Parathyroid adenoma (tissue), 2 donors: Measurements from ENCODE around the gene KCNQ1.

Source experiments
- H2AFZ ChIP-seq: fragments of 300-600 bp; sonication (generic); one replicate; pipeline ENCODE4 v1.7.0; 2017; ENCODE audit warnings: antibody characterized with exemption, mild to moderate bottlenecking
- H3K27ac ChIP-seq: fragments of 300-600 bp; sonication (generic); one replicate; pipeline ENCODE4 v1.7.0; 2017
- H3K27me3 ChIP-seq: fragments of 300-600 bp; sonication (generic); one replicate; pipeline ENCODE4 v1.7.0; 2017; ENCODE audit warnings: low read length; ENCODE audit not compliant: control insufficient read depth, insufficient read depth
- H3K36me3 ChIP-seq: fragments of 300-600 bp; sonication (generic); one replicate; pipeline ENCODE4 v1.7.0; 2017; ENCODE audit warnings: low read length; ENCODE audit not compliant: control insufficient read depth, insufficient read depth
- H3K4me1 ChIP-seq: fragments of 300-600 bp; sonication (generic); one replicate; pipeline ENCODE4 v1.7.0; 2017; ENCODE audit warnings: control low read depth
- H3K4me2 ChIP-seq: fragments of 300-600 bp; sonication (generic); one replicate; pipeline ENCODE4 v1.7.0; 2017; ENCODE audit warnings: low read length
- H3K4me3 ChIP-seq: fragments of 300-600 bp; sonication (generic); one replicate; pipeline ENCODE4 v1.7.0; 2017; ENCODE audit warnings: low read depth, low read length
- H3K79me2 ChIP-seq: fragments of 300-600 bp; sonication (generic); one replicate; pipeline ENCODE4 v1.7.0; 2017; ENCODE audit warnings: control low read depth
- H3K9ac ChIP-seq: fragments of 300-600 bp; sonication (generic); one replicate; pipeline ENCODE4 v1.7.0; 2017; ENCODE audit warnings: mild to moderate bottlenecking
- H3K9me3 ChIP-seq: fragments of 300-600 bp; sonication (generic); one replicate; pipeline ENCODE4 v1.7.0; 2017; ENCODE audit warnings: low read length; ENCODE audit not compliant: control insufficient read depth
- TF ChIP-seq, protein P1 (sequence below): fragments of 300-600 bp; sonication (generic); IDR thresholded peaks from one replicate; pipeline ENCODE4 v1.7.0; 2017; ENCODE audit warnings: antibody characterized with exemption, mild to moderate bottlenecking
- donor health status: primary hyperparathyroidism.

The KCNQ1 gene

GRCh38 chr11:2450321-2451041, 5.7 kb downstream of the KCNQ1 start:
- H3K9ac ChIP-seq, result no peak overlapping the region
- H3K4me1 ChIP-seq, result no peaks in the 10 kb centered on the region
- H3K27me3 ChIP-seq, result no peaks in the 10 kb centered on the region
- H3K4me3 ChIP-seq, result no peak overlapping the region
- no peaks in the 10 kb centered on the region for H3K36me3 ChIP-seq
- TF ChIP-seq, protein P1, sequence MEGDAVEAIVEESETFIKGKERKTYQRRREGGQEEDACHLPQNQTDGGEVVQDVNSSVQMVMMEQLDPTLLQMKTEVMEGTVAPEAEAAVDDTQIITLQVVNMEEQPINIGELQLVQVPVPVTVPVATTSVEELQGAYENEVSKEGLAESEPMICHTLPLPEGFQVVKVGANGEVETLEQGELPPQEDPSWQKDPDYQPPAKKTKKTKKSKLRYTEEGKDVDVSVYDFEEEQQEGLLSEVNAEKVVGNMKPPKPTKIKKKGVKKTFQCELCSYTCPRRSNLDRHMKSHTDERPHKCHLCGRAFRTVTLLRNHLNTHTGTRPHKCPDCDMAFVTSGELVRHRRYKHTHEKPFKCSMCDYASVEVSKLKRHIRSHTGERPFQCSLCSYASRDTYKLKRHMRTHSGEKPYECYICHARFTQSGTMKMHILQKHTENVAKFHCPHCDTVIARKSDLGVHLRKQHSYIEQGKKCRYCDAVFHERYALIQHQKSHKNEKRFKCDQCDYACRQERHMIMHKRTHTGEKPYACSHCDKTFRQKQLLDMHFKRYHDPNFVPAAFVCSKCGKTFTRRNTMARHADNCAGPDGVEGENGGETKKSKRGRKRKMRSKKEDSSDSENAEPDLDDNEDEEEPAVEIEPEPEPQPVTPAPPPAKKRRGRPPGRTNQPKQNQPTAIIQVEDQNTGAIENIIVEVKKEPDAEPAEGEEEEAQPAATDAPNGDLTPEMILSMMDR, result no peak
- H2AFZ ChIP-seq, result no peak overlapping the region
- H3K79me2 ChIP-seq, result peaks cover 15% of the 10 kb centered on the region
- H3K4me2 ChIP-seq, result no peak overlapping the region
- H3K9me3 ChIP-seq, result no peaks in the 10 kb centered on the region
- no peak overlapping the region for H3K27ac ChIP-seq

DNA sequence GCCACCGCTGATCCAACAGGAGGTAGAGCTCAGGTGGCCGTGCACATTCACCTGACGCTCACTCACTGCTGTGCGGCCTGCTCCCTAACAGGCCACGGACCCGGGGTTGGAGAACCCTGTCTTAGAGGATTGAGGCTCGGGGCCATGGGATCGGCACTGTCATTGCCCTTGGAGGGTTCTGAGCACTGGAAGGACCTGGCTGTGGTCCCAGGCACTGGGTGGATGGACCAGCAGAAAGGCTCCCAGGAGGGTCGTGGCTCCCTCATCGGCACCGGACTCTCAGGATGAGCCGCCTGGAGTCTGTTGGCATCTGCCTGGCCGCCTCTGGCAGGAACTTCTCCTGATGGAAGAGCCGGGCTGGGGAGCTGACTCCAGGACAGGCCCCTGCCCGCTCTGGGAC, 6.5 kb downstream of the KCNQ1 start:
- no peak overlapping the region for H3K4me3 ChIP-seq
- H3K79me2 ChIP-seq, result peaks cover 8% of the 10 kb centered on the region
- H3K4me1 ChIP-seq, result no peaks in the 10 kb centered on the region
- no peak overlapping the region for H3K27ac ChIP-seq
- no peak overlapping the region for H3K9ac ChIP-seq
- TF ChIP-seq, protein P1, result no peak
- H3K9me3 ChIP-seq, result no peaks in the 10 kb centered on the region
- no peak overlapping the region for H3K4me2 ChIP-seq
- H3K36me3 ChIP-seq, result no peaks in the 10 kb centered on the region
- H3K27me3 ChIP-seq, result no peaks in the 10 kb centered on the region
- no peak overlapping the region for H2AFZ ChIP-seq

GRCh38 chr11:2451916-2452315, 7.1 kb downstream of the KCNQ1 start:
- Histone ChIP-seq H3K36me3 (no peaks in the 10 kb centered on the region), H3K27me3 (no peaks in the 10 kb centered on the region), H3K4me1 (no peaks in the 10 kb centered on the region), H3K4me3 (no peak overlapping the region), H3K27ac (no peak overlapping the region), H3K9ac (no peak overlapping the region), H3K9me3 (no peaks in the 10 kb centered on the region), H3K79me2 (peaks cover 7% of the 10 kb centered on the region), H3K4me2 (no peak overlapping the region), H2AFZ (no peak overlapping the region)
- TF ChIP-seq, protein P1, result no peak

DNA sequence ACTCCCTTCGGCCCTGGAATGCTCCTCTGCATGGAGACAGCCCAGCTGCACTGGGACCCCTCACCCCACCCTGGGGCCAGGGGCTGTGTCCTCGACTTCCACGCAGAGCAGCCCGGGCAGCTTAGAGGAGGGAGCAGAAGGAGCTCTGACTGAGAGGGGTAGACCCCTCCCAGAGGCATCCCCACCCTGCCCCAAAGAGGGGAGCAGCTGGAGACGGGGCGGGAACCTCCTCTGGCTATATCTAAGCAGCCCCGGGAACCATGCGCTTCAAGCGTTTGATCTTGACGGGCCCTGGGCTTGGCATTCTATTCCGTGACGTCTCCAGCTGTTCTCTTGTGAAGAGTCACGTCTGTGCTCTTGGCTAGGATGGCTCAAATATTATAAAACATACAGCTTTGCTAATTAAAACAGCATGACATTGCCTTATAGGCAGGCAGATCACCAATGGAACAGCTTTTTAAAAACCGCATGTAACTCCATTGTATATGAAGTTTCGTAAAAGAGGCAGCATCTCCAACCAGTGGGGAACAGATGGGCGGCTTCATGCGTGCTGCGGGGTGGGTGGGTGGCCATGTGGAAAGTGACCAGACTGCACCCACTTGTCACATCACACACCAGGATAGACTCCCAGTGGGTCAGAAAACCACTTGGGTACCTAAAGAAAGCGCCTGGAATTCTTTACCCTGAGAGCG, 7.7 kb downstream of the KCNQ1 start:
- H3K4me2 ChIP-seq, result no peak overlapping the region
- no peaks in the 10 kb centered on the region for H3K27me3 ChIP-seq
- H3K27ac ChIP-seq, result no peak overlapping the region

More for the DNA sequence above, 7.7 kb downstream of the KCNQ1 start:
- H3K79me2 ChIP-seq, result peaks cover 3% of the 10 kb centered on the region
- no peaks in the 10 kb centered on the region for H3K9me3 ChIP-seq
- H3K36me3 ChIP-seq, result no peaks in the 10 kb centered on the region
- no peak overlapping the region for H3K4me3 ChIP-seq
- TF ChIP-seq, protein P1, result no peak
- H3K9ac ChIP-seq, result no peak overlapping the region
- no peak overlapping the region for H2AFZ ChIP-seq
- H3K4me1 ChIP-seq, result no peaks in the 10 kb centered on the region
